ENCODE measurements around the gene RIMS4.

RIMS4 gene

GRCh38 chr20:44736170-44737021 is 74.0 kb downstream of the RIMS4 start:
- DNase-seq: no peak

- no peak for DNase-seq
Measured at GRCh38 chr20:44735816-44736169, 74.6 kb downstream of the RIMS4 start.

- DNase-seq: no peak
Measured at GRCh38 chr20:44734938-44735337, 75.4 kb downstream of the RIMS4 start.

GRCh38 chr20:44733341-44734069 is 76.8 kb downstream of the RIMS4 start:
- DNase-seq: no peak

DNA sequence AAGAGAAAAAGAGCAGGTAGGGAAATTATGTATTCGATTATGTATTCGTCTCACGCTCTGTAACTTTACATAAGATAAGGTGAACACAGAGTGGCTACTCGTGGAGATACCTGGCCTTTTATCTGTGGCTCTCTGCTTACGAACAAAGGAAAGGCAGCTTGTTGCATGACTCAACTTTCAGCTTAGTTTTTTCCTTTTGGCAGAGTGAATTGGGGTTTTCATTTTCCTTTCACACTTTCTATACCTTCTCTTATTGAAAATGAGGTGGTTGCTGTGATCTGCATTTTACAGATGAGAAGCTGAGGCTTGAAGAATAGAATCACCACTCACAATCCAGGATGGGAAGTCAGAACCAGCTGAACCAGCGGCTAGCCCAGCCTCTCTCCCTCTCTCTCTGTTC is 78.0 kb downstream of the RIMS4 start:
- DNase-seq: no peak

GRCh38 chr20:44731657-44732056 is 78.7 kb downstream of the RIMS4 start:
- DNase-seq: no peak

- DNase-seq: no peak
Measured at GRCh38 chr20:44730441-44730840, 79.9 kb downstream of the RIMS4 start.

- DNase-seq: no peak
Measured at GRCh38 chr20:44728801-44729443, 81.4 kb downstream of the RIMS4 start.

- DNase-seq: no peak
Measured at GRCh38 chr20:44727651-44728050, 82.7 kb downstream of the RIMS4 start.

DNA sequence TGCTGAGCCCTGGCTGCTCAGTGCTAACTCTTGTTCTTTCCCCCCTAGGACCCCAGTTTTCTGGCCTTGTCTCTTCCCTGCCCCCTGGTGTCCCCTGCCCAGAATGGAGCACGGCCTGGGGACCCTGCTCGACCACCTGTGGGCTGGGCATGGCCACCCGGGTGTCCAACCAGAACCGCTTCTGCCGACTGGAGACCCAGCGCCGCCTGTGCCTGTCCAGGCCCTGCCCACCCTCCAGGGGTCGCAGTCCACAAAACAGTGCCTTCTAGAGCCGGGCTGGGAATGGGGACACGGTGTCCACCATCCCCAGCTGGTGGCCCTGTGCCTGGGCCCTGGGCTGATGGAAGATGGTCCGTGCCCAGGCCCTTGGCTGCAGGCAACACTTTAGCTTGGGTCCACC is 83.3 kb downstream of the RIMS4 start:
- no peak for DNase-seq

DNA sequence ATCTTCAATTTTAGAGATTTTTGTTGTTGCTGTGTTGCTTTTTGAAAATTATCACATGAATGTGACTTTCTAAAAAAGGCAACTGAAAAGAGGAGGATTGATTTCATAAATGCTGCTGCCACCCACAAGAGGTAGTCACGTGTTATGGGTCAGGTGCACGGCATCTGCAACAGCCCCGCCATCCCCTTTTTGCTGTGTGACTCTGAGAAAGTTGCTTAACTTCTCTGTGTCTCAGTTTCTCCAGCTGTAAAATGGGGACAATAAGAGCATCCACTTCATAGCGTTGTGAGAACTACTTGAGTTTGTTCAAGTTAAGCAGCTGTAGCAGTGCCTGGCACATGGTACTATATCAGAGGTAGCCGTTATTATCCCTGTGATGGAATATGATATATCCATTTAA is 84.5 kb downstream of the RIMS4 start:
- DNase-seq: no peak

GRCh38 chr20:44724423-44725091 is 85.8 kb downstream of the RIMS4 start:
- no peak for DNase-seq

GRCh38 chr20:44723798-44724362 is 86.5 kb downstream of the RIMS4 start:
- no peak for DNase-seq

GRCh38 chr20:44723391-44723790 is 87.0 kb downstream of the RIMS4 start:
- no peak for DNase-seq

GRCh38 chr20:44722990-44723389 is 87.4 kb downstream of the RIMS4 start:
- DNase-seq: no peak

GRCh38 chr20:44721785-44722054 is 88.6 kb downstream of the RIMS4 start:
- no peak for DNase-seq

DNA sequence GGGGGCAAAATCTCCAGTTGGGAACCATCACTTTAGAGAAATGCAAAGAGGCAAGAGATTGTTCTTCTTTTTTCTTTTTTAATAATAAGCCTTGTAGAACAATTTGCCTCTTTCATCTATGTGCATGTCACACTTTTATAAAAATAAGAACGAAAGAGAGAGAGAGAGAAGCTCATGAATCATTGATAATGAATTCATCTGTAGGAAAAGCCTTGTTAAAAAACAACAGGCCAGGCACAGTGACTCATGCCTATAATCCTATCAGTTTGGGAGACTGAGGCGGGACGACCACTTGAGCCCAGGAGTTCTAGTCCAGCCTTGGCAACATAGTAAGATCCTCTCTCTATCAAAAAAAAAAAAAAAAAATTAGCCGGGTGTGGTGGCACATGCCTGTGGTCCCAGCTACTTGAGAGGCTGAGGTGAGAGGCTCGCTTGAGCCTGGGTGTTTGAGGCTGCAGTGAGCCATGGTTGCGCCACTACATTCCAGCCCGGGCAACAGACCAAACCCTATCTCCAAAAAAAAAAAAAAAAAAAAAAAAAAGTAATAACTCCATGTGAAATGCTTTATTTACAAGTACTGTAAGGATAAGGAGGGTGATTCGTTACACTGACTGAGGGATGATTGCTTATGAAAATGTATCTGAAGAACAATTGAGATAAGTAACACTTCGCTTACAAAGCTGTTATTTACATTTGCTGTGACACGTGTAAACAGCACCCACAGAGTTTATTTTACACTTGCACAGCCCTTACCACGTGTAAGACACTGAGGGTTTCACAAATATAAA is 89.2 kb downstream of the RIMS4 start:
- no peak for DNase-seq

GRCh38 chr20:44720621-44720996 is 89.7 kb downstream of the RIMS4 start:
- no peak for DNase-seq

DNA sequence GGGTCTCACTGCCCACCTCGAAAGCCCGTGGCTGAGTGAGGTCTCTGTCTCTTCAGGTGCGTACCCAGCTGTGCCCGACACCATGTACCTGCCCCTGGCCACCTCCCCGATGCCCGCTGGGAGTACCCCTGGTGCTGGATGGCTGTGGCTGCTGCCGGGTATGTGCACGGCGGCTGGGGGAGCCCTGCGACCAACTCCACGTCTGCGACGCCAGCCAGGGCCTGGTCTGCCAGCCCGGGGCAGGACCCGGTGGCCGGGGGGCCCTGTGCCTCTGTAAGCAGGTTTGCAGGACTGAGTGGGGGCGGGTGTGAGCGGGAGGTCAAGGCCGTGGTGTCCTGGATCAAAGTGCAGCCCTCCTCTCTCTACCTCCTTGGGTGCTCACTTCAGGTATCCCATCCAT is 90.5 kb downstream of the RIMS4 start:
- DNase-seq: no peak

GRCh38 chr20:44717986-44718385 is 92.4 kb downstream of the RIMS4 start:
- no peak for DNase-seq

DNA sequence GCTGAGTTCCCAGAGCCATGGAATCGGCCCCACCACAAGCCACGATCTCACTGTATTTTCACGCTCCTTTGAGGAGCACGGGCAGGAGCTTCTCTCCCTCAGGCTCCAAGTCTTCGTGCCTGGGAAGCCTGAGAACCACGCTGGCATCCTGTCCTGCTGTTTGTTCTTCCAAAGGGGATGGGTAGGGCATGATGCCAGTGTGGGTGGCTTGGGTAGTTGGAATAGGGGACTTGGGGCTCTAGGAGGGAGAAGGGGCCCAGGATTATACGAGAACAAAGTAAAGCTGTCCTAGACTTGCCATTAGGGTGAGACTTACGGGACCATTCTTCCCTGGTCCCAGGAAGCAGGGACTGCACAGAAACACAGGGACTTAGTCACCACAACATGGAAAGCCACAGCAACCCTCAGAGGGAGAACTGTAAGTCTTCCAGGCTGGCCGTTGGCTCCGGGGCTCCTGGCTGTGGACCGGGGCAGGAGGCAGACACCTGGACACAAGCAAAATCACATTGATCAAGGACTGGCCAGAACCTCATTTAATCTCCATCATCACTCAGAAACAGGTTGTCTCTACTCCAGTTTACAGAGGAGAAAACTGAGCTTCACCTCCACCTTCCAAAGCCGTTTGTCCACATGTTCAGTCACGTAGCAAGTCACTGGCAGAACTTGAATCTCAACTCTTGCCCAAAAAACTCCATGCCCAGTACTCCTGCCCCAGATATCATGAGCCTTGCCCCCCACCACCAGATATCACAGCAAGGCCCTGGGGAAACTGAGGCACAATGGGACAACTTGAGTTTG is 93.8 kb downstream of the RIMS4 start:
- DNase-seq: no peak
